Activated CD8-positive, alpha-beta T cell treated with anti-CD3 and anti-CD28 coated beads for 36 hours (primary cell): Measurements from ENCODE around the gene SHISAL2A. TPM values are rescaled to one million over a fixed set of nuclear protein-coding genes. Genes with fewer than 3 reads are reported as not detected.

Experiments used
- ATAC-seq: fragments of 200-7000 bp; cut with Tn5 transposase; one replicate; pipeline ENCODE4 v1.10.0; 2021; ENCODE audit warnings: mild to moderate bottlenecking, moderate library complexity
- CTCF ChIA-PET: fragments of 350-600 bp; sonication (Branson Sonifier 250); formaldehyde crosslinking; loops from one replicate; lab custom pipeline; 2021; ENCODE audit warnings: antibody characterized with exemption; lab: Charles Lee
- POLR2A ChIA-PET: fragments of 350-600 bp; sonication (Branson Sonifier 250); formaldehyde crosslinking; loops from one replicate; lab custom pipeline; 2021; ENCODE audit warnings: antibody characterized with exemption; lab: Charles Lee
- DNase-seq: peaks from one replicate; pipeline ENCODE4 v3.0.0-alpha.2; 2020
- H3K27ac Mint-ChIP-seq: one replicate; pipeline ENCODE4 v1.8.0; 2021; ENCODE audit warnings: mild to moderate bottlenecking, mixed read lengths
- H3K27me3 Mint-ChIP-seq: one replicate; pipeline ENCODE4 v1.8.0; 2021; ENCODE audit warnings: mixed read lengths
- H3K36me3 Mint-ChIP-seq: one replicate; pipeline ENCODE4 v1.8.0; 2021; ENCODE audit warnings: low read depth, mixed read lengths
- H3K4me1 Mint-ChIP-seq: one replicate; pipeline ENCODE4 v1.8.0; 2021; ENCODE audit warnings: low read depth, mixed read lengths
- H3K4me3 Mint-ChIP-seq: one replicate; pipeline ENCODE4 v1.8.0; 2021; ENCODE audit warnings: mild to moderate bottlenecking, moderate library complexity, mixed read lengths
- H3K9me3 Mint-ChIP-seq: one replicate; pipeline ENCODE4 v1.8.0; 2021; ENCODE audit warnings: mixed read lengths
- intact Hi-C: fragments of 100-400 bp; cut with micrococcal nuclease; formaldehyde crosslinking; loops from one replicate; pipeline ENCODE4 v1.10.0; 2022
- total RNA-seq, 2 experiments: library from RNA; stranded (reverse); gene quantifications; one replicate each; pipeline ENCODE4 v1.2.3, GENCODE V29; 2021
- TF ChIP-seq, protein P1 (sequence below): fragments of 200-600 bp; IDR thresholded peaks from one replicate; pipeline ENCODE4 v1.8.0; 2022; ENCODE audit warnings: antibody characterized with exemption, mild to moderate bottlenecking

Gene SHISAL2A
- total RNA-seq, 2 experiments from 2014 or later = 14.6 to 16.2 TPM

GRCh38 chr1:52669696-52670095 lies 36.7 kb downstream of the SHISAL2A start:
- TF ChIP-seq, protein P1, sequence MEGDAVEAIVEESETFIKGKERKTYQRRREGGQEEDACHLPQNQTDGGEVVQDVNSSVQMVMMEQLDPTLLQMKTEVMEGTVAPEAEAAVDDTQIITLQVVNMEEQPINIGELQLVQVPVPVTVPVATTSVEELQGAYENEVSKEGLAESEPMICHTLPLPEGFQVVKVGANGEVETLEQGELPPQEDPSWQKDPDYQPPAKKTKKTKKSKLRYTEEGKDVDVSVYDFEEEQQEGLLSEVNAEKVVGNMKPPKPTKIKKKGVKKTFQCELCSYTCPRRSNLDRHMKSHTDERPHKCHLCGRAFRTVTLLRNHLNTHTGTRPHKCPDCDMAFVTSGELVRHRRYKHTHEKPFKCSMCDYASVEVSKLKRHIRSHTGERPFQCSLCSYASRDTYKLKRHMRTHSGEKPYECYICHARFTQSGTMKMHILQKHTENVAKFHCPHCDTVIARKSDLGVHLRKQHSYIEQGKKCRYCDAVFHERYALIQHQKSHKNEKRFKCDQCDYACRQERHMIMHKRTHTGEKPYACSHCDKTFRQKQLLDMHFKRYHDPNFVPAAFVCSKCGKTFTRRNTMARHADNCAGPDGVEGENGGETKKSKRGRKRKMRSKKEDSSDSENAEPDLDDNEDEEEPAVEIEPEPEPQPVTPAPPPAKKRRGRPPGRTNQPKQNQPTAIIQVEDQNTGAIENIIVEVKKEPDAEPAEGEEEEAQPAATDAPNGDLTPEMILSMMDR = no peak
- ChIA-PET CTCF (interaction anchor here (1.5 kb wide), 1 partner anchor 16 kb away, joined by 3 read pairs; no protein-coding TSS in a partner anchor), POLR2A (interaction anchor here (0.7 kb wide), 1 partner anchor 529 kb away, joined by 3 read pairs; no protein-coding TSS in a partner anchor)
- Mint-ChIP-seq H3K27me3 (no peaks in the 10 kb centered on the region), H3K4me3 (no peak overlapping the region), H3K36me3 (peaks cover 7% of the 10 kb centered on the region), H3K4me1 (peaks cover 2% of the 10 kb centered on the region), H3K9me3 (no peaks in the 10 kb centered on the region), H3K27ac (no peak overlapping the region)
- no peak for DNase-seq
- ATAC-seq = no peak
- intact Hi-C loops = no loop called here

- no peak for ATAC-seq
- Mint-ChIP-seq H3K36me3 (peaks cover 7% of the 10 kb centered on the region), H3K4me3 (no peak overlapping the region), H3K27me3 (no peaks in the 10 kb centered on the region), H3K27ac (no peak overlapping the region), H3K4me1 (peaks cover 4% of the 10 kb centered on the region), H3K9me3 (no peaks in the 10 kb centered on the region)
- ChIA-PET POLR2A (no interaction called here), CTCF (no interaction called here)
- TF ChIP-seq, protein P1 = no peak
- intact Hi-C loops = no loop called here
- DNase-seq = no peak
These were observed 37.6 kb downstream of the SHISAL2A start for GRCh38 chr1:52670604-52671003.

DNA sequence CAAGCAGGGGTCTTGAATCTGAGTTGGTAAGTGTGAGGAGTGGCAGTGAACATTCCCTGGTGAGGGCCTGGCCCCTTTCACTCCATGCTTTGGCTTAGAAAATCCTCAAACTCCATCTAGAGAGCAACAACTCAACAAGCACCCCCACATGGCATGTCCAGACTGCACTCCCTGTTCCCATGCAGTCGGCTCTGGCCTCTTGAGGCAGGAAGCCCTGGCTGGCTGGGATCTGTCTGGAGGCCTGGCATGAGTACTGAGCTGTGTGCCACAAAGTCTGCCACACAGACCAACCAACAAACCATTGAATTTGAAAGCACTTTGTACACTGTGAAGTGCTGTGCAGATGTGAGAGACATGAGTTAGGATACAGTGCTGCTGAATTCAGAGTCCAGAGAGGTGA lies 40.0 kb downstream of the SHISAL2A start:
- H3K9me3 Mint-ChIP-seq = no peaks in the 10 kb centered on the region

GRCh38 chr1:52673513-52673912 lies 40.5 kb downstream of the SHISAL2A start:
- no peak overlapping the region for H3K27ac Mint-ChIP-seq
- H3K27me3 Mint-ChIP-seq = no peaks in the 10 kb centered on the region
- no peak for DNase-seq
- ChIA-PET CTCF (no interaction called here), POLR2A (interaction anchor here (0.9 kb wide), 1 partner anchor 12 kb away, joined by 3 read pairs; no protein-coding TSS in a partner anchor)
- H3K4me3 Mint-ChIP-seq = no peak overlapping the region
- no peaks in the 10 kb centered on the region for H3K9me3 Mint-ChIP-seq
- peaks cover 7% of the 10 kb centered on the region for H3K36me3 Mint-ChIP-seq
- no peak for ATAC-seq
- intact Hi-C loops = no loop called here
- H3K4me1 Mint-ChIP-seq = peaks cover 4% of the 10 kb centered on the region
- TF ChIP-seq, protein P1 = no peak

More for the DNA sequence above, 40.0 kb downstream of the SHISAL2A start:
- TF ChIP-seq, protein P1 = no peak
- H3K27me3 Mint-ChIP-seq = no peaks in the 10 kb centered on the region
- POLR2A ChIA-PET = interaction anchor here (0.9 kb wide), 1 partner anchor 13 kb away, joined by 3 read pairs; no protein-coding TSS in a partner anchor
- DNase-seq = no peak
- H3K4me1 Mint-ChIP-seq = peaks cover 4% of the 10 kb centered on the region
- CTCF ChIA-PET = no interaction called here
- H3K36me3 Mint-ChIP-seq = peaks cover 7% of the 10 kb centered on the region
- no peak overlapping the region for H3K27ac Mint-ChIP-seq
- no peak for ATAC-seq
- H3K4me3 Mint-ChIP-seq = no peak overlapping the region
- intact Hi-C loops = no loop called here

GRCh38 chr1:52674497-52675384 lies 41.8 kb downstream of the SHISAL2A start:
- no peak overlapping the region for H3K27ac Mint-ChIP-seq
- intact Hi-C loops = no loop called here
- peaks cover 7% of the 10 kb centered on the region for H3K36me3 Mint-ChIP-seq
- ATAC-seq (peak; percentile 69), DNase-seq (no peak)
- H3K4me1 Mint-ChIP-seq = peaks cover 7% of the 10 kb centered on the region
- H3K9me3 Mint-ChIP-seq = no peaks in the 10 kb centered on the region
- no peak overlapping the region for H3K4me3 Mint-ChIP-seq
- TF ChIP-seq, protein P1 = no peak
- POLR2A ChIA-PET = interaction anchor here (1.2 kb wide), 1 partner anchor 177 kb away, joined by 3 read pairs; no protein-coding TSS in a partner anchor
- no peaks in the 10 kb centered on the region for H3K27me3 Mint-ChIP-seq
- CTCF ChIA-PET = no interaction called here
